GM20000 (cell line): ENCODE results near the gene SURF2.

ENCODE experiments used
- DNase-seq: peaks from one replicate; pipeline ENCODE4 v3.0.0; 2012; ENCODE audit warnings: low spot score
- TF ChIP-seq, protein P1 (sequence below): IDR thresholded peaks from 2 replicates; pipeline ENCODE4 v1.5.1; 2012; ENCODE audit warnings: mild to moderate bottlenecking, control low read depth; ENCODE audit errors: extremely low read depth, missing control alignments

Gene SURF2

GRCh38 chr9:133382507-133383141 is 26.3 kb downstream of the SURF2 start:
- DNase-seq: no peak
- TF ChIP-seq, protein P1, sequence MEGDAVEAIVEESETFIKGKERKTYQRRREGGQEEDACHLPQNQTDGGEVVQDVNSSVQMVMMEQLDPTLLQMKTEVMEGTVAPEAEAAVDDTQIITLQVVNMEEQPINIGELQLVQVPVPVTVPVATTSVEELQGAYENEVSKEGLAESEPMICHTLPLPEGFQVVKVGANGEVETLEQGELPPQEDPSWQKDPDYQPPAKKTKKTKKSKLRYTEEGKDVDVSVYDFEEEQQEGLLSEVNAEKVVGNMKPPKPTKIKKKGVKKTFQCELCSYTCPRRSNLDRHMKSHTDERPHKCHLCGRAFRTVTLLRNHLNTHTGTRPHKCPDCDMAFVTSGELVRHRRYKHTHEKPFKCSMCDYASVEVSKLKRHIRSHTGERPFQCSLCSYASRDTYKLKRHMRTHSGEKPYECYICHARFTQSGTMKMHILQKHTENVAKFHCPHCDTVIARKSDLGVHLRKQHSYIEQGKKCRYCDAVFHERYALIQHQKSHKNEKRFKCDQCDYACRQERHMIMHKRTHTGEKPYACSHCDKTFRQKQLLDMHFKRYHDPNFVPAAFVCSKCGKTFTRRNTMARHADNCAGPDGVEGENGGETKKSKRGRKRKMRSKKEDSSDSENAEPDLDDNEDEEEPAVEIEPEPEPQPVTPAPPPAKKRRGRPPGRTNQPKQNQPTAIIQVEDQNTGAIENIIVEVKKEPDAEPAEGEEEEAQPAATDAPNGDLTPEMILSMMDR: no peak

DNA sequence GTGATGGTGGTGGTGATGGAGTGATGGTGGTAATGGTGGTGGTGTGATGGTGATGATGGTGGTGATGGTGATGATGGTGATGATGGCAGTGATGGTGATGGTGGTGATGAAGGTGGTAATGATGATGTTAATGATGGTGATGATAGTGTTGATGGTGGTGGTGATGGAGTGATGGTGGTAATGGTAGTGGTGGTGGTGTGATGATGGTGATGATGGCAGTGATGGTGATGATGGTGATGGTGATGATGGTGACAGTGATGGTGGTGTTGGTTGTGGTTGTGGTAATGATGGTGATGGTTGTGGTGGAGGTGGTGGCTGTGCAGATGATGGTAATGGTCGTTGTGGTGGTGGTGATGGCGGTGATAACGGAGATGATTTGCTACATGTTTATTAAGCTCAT is 27.1 kb downstream of the SURF2 start:
- no peak for DNase-seq
- TF ChIP-seq, protein P1: no peak

- TF ChIP-seq, protein P1: no peak
- no peak for DNase-seq
Observed at GRCh38 chr9:133384736-133385321, 28.5 kb downstream of the SURF2 start.

GRCh38 chr9:133385452-133385851 is 29.1 kb downstream of the SURF2 start:
- TF ChIP-seq, protein P1: no peak
- no peak for DNase-seq

- no peak for DNase-seq
- TF ChIP-seq, protein P1: no peak
Observed at GRCh38 chr9:133386338-133386737, 30.0 kb downstream of the SURF2 start.

GRCh38 chr9:133387680-133388079 is 31.3 kb downstream of the SURF2 start:
- TF ChIP-seq, protein P1: no peak
- DNase-seq: no peak

DNA sequence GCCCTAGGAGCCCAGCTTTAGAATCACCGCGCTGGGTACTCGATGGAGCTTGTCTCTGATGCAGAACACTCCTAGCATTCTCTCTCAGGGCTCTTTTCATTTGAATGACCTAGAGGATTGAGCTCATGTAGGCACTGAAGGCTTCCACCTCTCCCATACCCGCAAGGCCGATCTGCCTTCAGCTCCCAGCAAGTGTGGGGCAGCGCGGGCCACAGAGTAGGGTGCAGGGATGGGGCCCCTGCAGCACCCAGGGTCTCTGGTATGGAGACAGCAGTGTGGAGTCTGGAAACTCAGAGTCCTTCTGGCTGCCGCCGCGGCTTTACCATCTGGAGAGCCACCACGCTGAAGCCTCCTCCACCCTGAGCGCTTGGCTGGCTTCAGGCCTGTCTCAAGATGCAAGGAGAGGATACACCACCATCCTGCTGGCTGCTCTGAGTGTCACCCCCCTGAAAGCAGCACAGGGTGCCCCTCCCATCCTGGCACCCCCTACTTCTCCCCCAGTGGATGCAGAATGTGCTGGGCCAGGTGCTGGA is 32.7 kb downstream of the SURF2 start:
- no peak for DNase-seq
- TF ChIP-seq, protein P1: no peak
